Neural cell (in vitro differentiated cells): Measurements from ENCODE around the gene WBP11. TPM values are rescaled to one million over a fixed set of nuclear protein-coding genes. Genes with fewer than 3 reads are reported as not detected.

Experiments used
- H2AFZ ChIP-seq: fragments of 200-600, 300-800 bp; sonication (generic), shearing (Covaris generic); 2 replicates; pipeline ENCODE4 v1.6.0; 2014; ENCODE audit warnings: low read depth, mild to moderate bottlenecking, antibody characterized with exemption, low read length, moderate library complexity
- H3F3A ChIP-seq: fragments of 200-600 bp; shearing (Covaris generic); 2 replicates; pipeline ENCODE4 v1.6.1; 2016; ENCODE audit warnings: mild to moderate bottlenecking, moderate library complexity, mixed read lengths, antibody characterized with exemption, low read length; ENCODE audit not compliant: insufficient read depth, poor library complexity, severe bottlenecking
- H3K27ac ChIP-seq: fragments of 200-600, 300-800 bp; sonication (generic), shearing (Covaris generic); 2 replicates; pipeline ENCODE4 v1.5.1; 2014; ENCODE audit warnings: mild to moderate bottlenecking, low read length, moderate library complexity
- H3K27me3 ChIP-seq: fragments of 300-800, 200-600 bp; sonication (generic), shearing (Covaris generic); 2 replicates; pipeline ENCODE4 v1.6.0; 2014; ENCODE audit warnings: mild to moderate bottlenecking, low read depth, low read length, moderate library complexity; ENCODE audit not compliant: insufficient read depth
- H3K36me3 ChIP-seq: fragments of 300-800, 200-600 bp; sonication (generic), shearing (Covaris generic); 2 replicates; pipeline ENCODE4 v1.5.1; 2014; ENCODE audit warnings: mild to moderate bottlenecking, antibody characterized with exemption, low read length, moderate library complexity; ENCODE audit not compliant: insufficient read depth
- H3K4me2 ChIP-seq: fragments of 300-800, 200-600 bp; sonication (generic), shearing (Covaris generic); 2 replicates; pipeline ENCODE4 v1.6.0; 2014; ENCODE audit warnings: mild to moderate bottlenecking, low read length
- H3K4me3 ChIP-seq: fragments of 300-800, 200-600 bp; sonication (generic), shearing (Covaris generic); 2 replicates; pipeline ENCODE4 v1.5.1; 2014; ENCODE audit warnings: mild to moderate bottlenecking, low read length, moderate library complexity
- H3K79me2 ChIP-seq: fragments of 200-600 bp; shearing (Covaris generic); replicated peaks from 2 replicates; pipeline ENCODE4 v1.6.0; 2014; ENCODE audit warnings: mild to moderate bottlenecking, low read length, moderate library complexity; ENCODE audit not compliant: insufficient read depth
- H3K9ac ChIP-seq: fragments of 300-800, 200-600 bp; sonication (generic), shearing (Covaris generic); 2 replicates; pipeline ENCODE4 v1.6.1; 2016; ENCODE audit warnings: mild to moderate bottlenecking, low read length, mixed read lengths
- H3K9me2 ChIP-seq: fragments of 200-600 bp; shearing (Covaris generic); 2 replicates; pipeline ENCODE4 v1.6.1; 2016; ENCODE audit warnings: mild to moderate bottlenecking, low read length, mixed read lengths; ENCODE audit not compliant: insufficient read depth
- H3K9me3 ChIP-seq: fragments of 200-600, 300-800 bp; sonication (generic), shearing (Covaris generic); 2 replicates; pipeline ENCODE4 v1.6.1; 2016; ENCODE audit warnings: mild to moderate bottlenecking, mixed run types, low read length, moderate library complexity, mixed read lengths
- H4K20me1 ChIP-seq: fragments of 200-600 bp; shearing (Covaris generic); 2 replicates; pipeline ENCODE4 v1.6.1; 2016; ENCODE audit warnings: mild to moderate bottlenecking, mixed run types; ENCODE audit not compliant: insufficient read depth
- CTCF ChIP-seq: fragments of 450-650 bp; IDR thresholded peaks from 2 replicates; pipeline ENCODE4 v1.5.1; 2014; ENCODE audit warnings: antibody characterized with exemption, mild to moderate bottlenecking, moderate library complexity; ENCODE audit not compliant: poor library complexity, severe bottlenecking
- EP300 ChIP-seq: fragments of 450-650 bp; conservative IDR thresholded peaks from 2 replicates; pipeline ENCODE4 v1.6.1; 2014; ENCODE audit warnings: antibody characterized with exemption, mild to moderate bottlenecking, moderate library complexity; ENCODE audit not compliant: poor library complexity, severe bottlenecking
- EZH2 ChIP-seq: fragments of 200-600, 300-800 bp; shearing (Covaris generic), sonication (generic); IDR thresholded peaks from 2 replicates; pipeline ENCODE4 v1.6.1; 2014; ENCODE audit warnings: antibody characterized with exemption, low read length, borderline replicate concordance, mild to moderate bottlenecking; ENCODE audit not compliant: insufficient read depth, poor library complexity, severe bottlenecking
- MXI1 ChIP-seq: fragments of 450-650 bp; conservative IDR thresholded peaks from 2 replicates; pipeline ENCODE4 v1.6.1; 2014; ENCODE audit warnings: antibody characterized with exemption, mild to moderate bottlenecking; ENCODE audit not compliant: poor library complexity, severe bottlenecking
- POLR2AphosphoS5 ChIP-seq: IDR thresholded peaks from 2 replicates; pipeline ENCODE4 v1.6.1; 2012
- RAD21 ChIP-seq: fragments of 450-650 bp; conservative IDR thresholded peaks from 2 replicates; pipeline ENCODE4 v1.6.1; 2014; ENCODE audit warnings: antibody characterized with exemption, mild to moderate bottlenecking, moderate library complexity
- SMC3 ChIP-seq: fragments of 450-650 bp; conservative IDR thresholded peaks from 2 replicates; pipeline ENCODE4 v1.6.1; 2014; ENCODE audit warnings: antibody characterized with exemption, mild to moderate bottlenecking, moderate library complexity; ENCODE audit not compliant: poor library complexity
- TAF1 ChIP-seq: IDR thresholded peaks from 2 replicates; pipeline ENCODE4 v1.6.1; 2012; ENCODE audit warnings: low read depth
- polyA plus RNA-seq: library from polyadenylated mRNA; depleted of rRNA; stranded (reverse); fragments of >200 nt; gene quantifications from 2 replicates; pipeline ENCODE4 v1.2.3, GENCODE V29; 2014
- TF ChIP-seq, protein P1 (sequence below): IDR thresholded peaks from 2 replicates; pipeline ENCODE4 v1.6.1; 2012; ENCODE audit warnings: borderline replicate concordance

WBP11 gene
- polyA plus RNA-seq, 1 donor from 2014 or later = 12.9 TPM

DNA sequence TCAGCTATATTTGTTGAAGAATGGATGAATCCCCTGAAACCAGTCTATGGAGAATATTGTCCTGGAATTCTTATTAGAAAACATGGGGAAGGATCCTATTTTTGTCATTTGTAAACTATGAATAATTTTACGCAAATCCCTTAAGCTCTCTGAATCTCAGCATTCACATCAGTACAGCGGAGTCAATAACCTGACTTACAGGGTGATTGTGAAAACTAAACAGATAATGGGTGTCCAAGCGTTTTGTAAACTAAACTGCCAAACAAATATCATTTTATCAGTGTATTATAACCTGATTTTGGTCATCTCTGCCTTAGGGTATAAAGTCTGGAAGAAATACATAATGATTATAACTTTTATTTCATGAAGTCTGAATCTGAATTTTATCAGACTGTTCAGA, 30.1 kb upstream of the WBP11 start:
- no peaks in the 10 kb centered on the region for H3K79me2 ChIP-seq
- no peak overlapping the region for H2AFZ ChIP-seq
- H3K27me3 ChIP-seq = no peaks in the 10 kb centered on the region
- TF ChIP-seq RAD21 (no peak), POLR2AphosphoS5 (no peak), EP300 (no peak)
- TF ChIP-seq, protein P1, sequence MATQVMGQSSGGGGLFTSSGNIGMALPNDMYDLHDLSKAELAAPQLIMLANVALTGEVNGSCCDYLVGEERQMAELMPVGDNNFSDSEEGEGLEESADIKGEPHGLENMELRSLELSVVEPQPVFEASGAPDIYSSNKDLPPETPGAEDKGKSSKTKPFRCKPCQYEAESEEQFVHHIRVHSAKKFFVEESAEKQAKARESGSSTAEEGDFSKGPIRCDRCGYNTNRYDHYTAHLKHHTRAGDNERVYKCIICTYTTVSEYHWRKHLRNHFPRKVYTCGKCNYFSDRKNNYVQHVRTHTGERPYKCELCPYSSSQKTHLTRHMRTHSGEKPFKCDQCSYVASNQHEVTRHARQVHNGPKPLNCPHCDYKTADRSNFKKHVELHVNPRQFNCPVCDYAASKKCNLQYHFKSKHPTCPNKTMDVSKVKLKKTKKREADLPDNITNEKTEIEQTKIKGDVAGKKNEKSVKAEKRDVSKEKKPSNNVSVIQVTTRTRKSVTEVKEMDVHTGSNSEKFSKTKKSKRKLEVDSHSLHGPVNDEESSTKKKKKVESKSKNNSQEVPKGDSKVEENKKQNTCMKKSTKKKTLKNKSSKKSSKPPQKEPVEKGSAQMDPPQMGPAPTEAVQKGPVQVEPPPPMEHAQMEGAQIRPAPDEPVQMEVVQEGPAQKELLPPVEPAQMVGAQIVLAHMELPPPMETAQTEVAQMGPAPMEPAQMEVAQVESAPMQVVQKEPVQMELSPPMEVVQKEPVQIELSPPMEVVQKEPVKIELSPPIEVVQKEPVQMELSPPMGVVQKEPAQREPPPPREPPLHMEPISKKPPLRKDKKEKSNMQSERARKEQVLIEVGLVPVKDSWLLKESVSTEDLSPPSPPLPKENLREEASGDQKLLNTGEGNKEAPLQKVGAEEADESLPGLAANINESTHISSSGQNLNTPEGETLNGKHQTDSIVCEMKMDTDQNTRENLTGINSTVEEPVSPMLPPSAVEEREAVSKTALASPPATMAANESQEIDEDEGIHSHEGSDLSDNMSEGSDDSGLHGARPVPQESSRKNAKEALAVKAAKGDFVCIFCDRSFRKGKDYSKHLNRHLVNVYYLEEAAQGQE = no peak
- H3K4me2 ChIP-seq = no peak overlapping the region
- no peaks in the 10 kb centered on the region for H3F3A ChIP-seq
- H3K27ac ChIP-seq = no peak overlapping the region
- no peak overlapping the region for H3K4me3 ChIP-seq
- H4K20me1 ChIP-seq = no peaks in the 10 kb centered on the region
- no peak overlapping the region for H3K9ac ChIP-seq
- H3K36me3 ChIP-seq = no peaks in the 10 kb centered on the region
- H3K9me2 ChIP-seq = no peaks in the 10 kb centered on the region
- no peaks in the 10 kb centered on the region for H3K9me3 ChIP-seq

DNA sequence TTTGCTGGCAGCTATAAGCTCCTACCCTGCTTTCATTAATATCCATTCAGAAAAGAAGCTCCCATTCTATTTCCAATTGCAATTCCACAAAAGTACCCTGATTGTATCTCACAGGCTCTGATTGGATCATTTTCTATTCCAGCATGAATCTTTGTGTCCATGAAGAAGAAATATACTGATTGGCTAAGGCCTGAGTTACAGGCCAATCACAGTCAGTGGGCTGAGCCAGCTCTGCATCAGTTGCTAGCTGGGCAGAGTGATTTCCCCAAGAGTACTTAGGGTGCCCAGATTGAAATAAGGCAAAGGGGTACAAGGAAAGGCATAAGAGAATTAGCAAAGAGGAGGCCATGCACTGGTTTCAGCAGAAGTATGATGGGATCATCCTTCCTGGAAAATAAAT, 25.6 kb upstream of the WBP11 start:
- Histone ChIP-seq H3K79me2 (no peaks in the 10 kb centered on the region), H3K27ac (no peak overlapping the region), H3K4me2 (no peak overlapping the region), H3K9ac (no peak overlapping the region), H3K9me2 (no peaks in the 10 kb centered on the region), H3K9me3 (no peaks in the 10 kb centered on the region), H4K20me1 (no peaks in the 10 kb centered on the region), H3K4me3 (no peak overlapping the region), H3F3A (no peaks in the 10 kb centered on the region), H3K36me3 (no peaks in the 10 kb centered on the region), H3K27me3 (no peaks in the 10 kb centered on the region), H2AFZ (no peak overlapping the region)
- TF ChIP-seq, protein P1 = no peak
- TF ChIP-seq EZH2 (no peak), SMC3 (no peak), CTCF (no peak), TAF1 (no peak), MXI1 (no peak), POLR2AphosphoS5 (no peak), RAD21 (no peak), EP300 (no peak)
